Endothelial cell of umbilical vein (primary cell): ENCODE measurements around the gene SORCS1. TPM values are rescaled to one million over a fixed set of nuclear protein-coding genes. Genes with fewer than 3 reads are reported as not detected.

Experiments
- BruUV-seq: library from RNA; stranded (reverse); fragments of 400-500 nt; replicated peaks from 2 replicates; lab custom pipeline; 2021; lab: Mats Ljungman, UMichigan
- CTCF ChIA-PET: fragments of 300-600, 350-600 bp; sonication (Branson Sonifier 250); formaldehyde crosslinking; loops from one replicate; lab custom pipeline; 2021; ENCODE audit warnings: antibody characterized with exemption, inconsistent platforms; lab: Charles Lee
- POLR2A ChIA-PET: fragments of 300-600, 350-600 bp; sonication (Branson Sonifier 250); formaldehyde crosslinking; loops from one replicate; lab custom pipeline; 2021; ENCODE audit warnings: antibody characterized with exemption, inconsistent platforms; lab: Charles Lee
- DNase-seq: peaks from one replicate; pipeline ENCODE4 v3.0.0-alpha.2; 2011; ENCODE audit warnings: low read depth, low spot score
- FAIRE-seq: peaks from 2 replicates; lab custom pipeline; 2011; peaks lifted over from hg19 to GRCh38; lab: Jason Lieb, UNC
- H2AFZ ChIP-seq: 2 replicates; pipeline ENCODE4 v1.6.0; 2012; ENCODE audit warnings: low read depth, low read length, control low read depth, inconsistent platforms
- H3K27ac ChIP-seq: 2 replicates; pipeline ENCODE4 v1.5.1; 2011; ENCODE audit warnings: low read depth, mild to moderate bottlenecking, control low read depth, low read length, moderate library complexity; ENCODE audit not compliant: insufficient read depth
- H3K27me3 ChIP-seq, 2 experiments: 2 replicates each; pipeline versions ENCODE4 v1.6.0 to v1.6.1; 2011; ENCODE audit warnings: low read length in 2 of 2, mixed read lengths in 1 of 2; ENCODE audit not compliant: control insufficient read depth in 2 of 2, insufficient read depth in 2 of 2
- H3K36me3 ChIP-seq, 2 experiments: 2 replicates in 1 of 2; 3 replicates in 1 of 2; pipeline ENCODE4 v1.5.1; 2011; ENCODE audit warnings: low read length in 2 of 2, mild to moderate bottlenecking in 1 of 2, moderate library complexity in 1 of 2; ENCODE audit not compliant: control insufficient read depth in 2 of 2, insufficient read depth in 2 of 2; ENCODE audit errors: extremely low read depth in 1 of 2
- H3K4me1 ChIP-seq: 3 replicates; pipeline ENCODE4 v1.5.1; 2011; ENCODE audit warnings: mild to moderate bottlenecking, low read length; ENCODE audit not compliant: control insufficient read depth, insufficient read depth; ENCODE audit errors: extremely low read depth
- H3K4me2 ChIP-seq: 2 replicates; pipeline ENCODE4 v1.6.1; 2011; ENCODE audit warnings: low read length, control low read depth, mixed read lengths; ENCODE audit not compliant: insufficient read depth
- H3K4me3 ChIP-seq, 3 experiments: fragments of 200-600 bp in 1 of 3; sonication (generic), shearing (Covaris generic) in 1 of 3; replicated peaks in 1 of 3; 2 replicates each; pipeline ENCODE4 v1.5.1; 2011 to 2016; ENCODE audit warnings: control low read depth in 3 of 3, low read length in 3 of 3, mild to moderate bottlenecking in 2 of 3, inconsistent platforms in 1 of 3, low read depth in 1 of 3, moderate library complexity in 1 of 3; ENCODE audit not compliant: insufficient read depth in 1 of 3
- H3K79me2 ChIP-seq: 2 replicates; pipeline ENCODE4 v1.6.0; 2012; ENCODE audit warnings: low read length, inconsistent platforms; ENCODE audit not compliant: control insufficient read depth, insufficient read depth
- H3K9ac ChIP-seq: replicated peaks from 2 replicates; pipeline ENCODE3; 2011; ENCODE audit warnings: low read length, control low read depth; ENCODE audit not compliant: insufficient read depth; ENCODE audit errors: extremely low read depth
- H3K9me1 ChIP-seq: replicated peaks from 3 replicates; pipeline ENCODE4 v1.6.0; 2011; ENCODE audit warnings: mild to moderate bottlenecking, low read length; ENCODE audit not compliant: control insufficient read depth, insufficient read depth; ENCODE audit errors: extremely low read depth
- H3K9me3 ChIP-seq: replicated peaks from 2 replicates; pipeline ENCODE4 v1.5.1; 2012; ENCODE audit warnings: low read length, inconsistent platforms; ENCODE audit not compliant: control insufficient read depth, insufficient read depth
- H4K20me1 ChIP-seq: replicated peaks from 2 replicates; pipeline ENCODE3; 2011; ENCODE audit warnings: mild to moderate bottlenecking, low read length; ENCODE audit not compliant: control insufficient read depth, insufficient read depth; ENCODE audit errors: extremely low read depth
- CTCF ChIP-seq, 2 donors: IDR thresholded peaks; 1 replicate in 1 of 2; 2 replicates in 1 of 2; pipeline ENCODE4 v1.5.1; 2011; ENCODE audit warnings: low read length in 2 of 2, mild to moderate bottlenecking in 2 of 2, moderate library complexity in 2 of 2, control low read depth in 1 of 2, inconsistent platforms in 1 of 2, low read depth in 1 of 2; ENCODE audit not compliant: insufficient read depth in 1 of 2; ENCODE audit errors: extremely low read depth in 1 of 2
- EZH2 ChIP-seq: IDR thresholded peaks from 2 replicates; pipeline ENCODE4 v1.6.1; 2012; ENCODE audit warnings: borderline replicate concordance, low read depth, mild to moderate bottlenecking, moderate library complexity, low read length, inconsistent platforms; ENCODE audit not compliant: severe bottlenecking
- FOS ChIP-seq: IDR thresholded peaks from 2 replicates; pipeline ENCODE4 v1.6.1; 2011; ENCODE audit warnings: mild to moderate bottlenecking, low read length, moderate library complexity, borderline replicate concordance; ENCODE audit not compliant: insufficient read depth
- GATA2 ChIP-seq: IDR thresholded peaks from 2 replicates; pipeline ENCODE4 v1.7.0; 2011; ENCODE audit warnings: low read depth, mild to moderate bottlenecking, moderate library complexity, mixed read lengths, low read length; ENCODE audit not compliant: insufficient read length, insufficient read depth
- JUN ChIP-seq: IDR thresholded peaks from 2 replicates; pipeline ENCODE4 v1.6.1; 2011; ENCODE audit warnings: borderline replicate concordance, low read depth; ENCODE audit not compliant: insufficient read length, insufficient read depth
- MAX ChIP-seq: IDR thresholded peaks from 2 replicates; pipeline ENCODE4 v1.6.1; 2011; ENCODE audit not compliant: insufficient read depth, insufficient read length
- MYC ChIP-seq: IDR thresholded peaks from one replicate; pipeline ENCODE4 v1.6.1; 2011; ENCODE audit warnings: mild to moderate bottlenecking, low read depth, low read length
- POLR2A ChIP-seq: IDR thresholded peaks from 2 replicates; pipeline ENCODE4 v1.6.1; 2012; ENCODE audit warnings: low read depth, mild to moderate bottlenecking, control low read depth, low read length
- POLR2AphosphoS5 ChIP-seq: IDR thresholded peaks from 2 replicates; pipeline ENCODE4 v1.6.1; 2012; ENCODE audit warnings: low read depth, mild to moderate bottlenecking, control low read depth, low read length, moderate library complexity; ENCODE audit not compliant: insufficient read depth
- dilution Hi-C: fragments of 300-500 bp; cut with MboI; formaldehyde crosslinking; loops from one replicate; pipeline ENCODE4 v1.15.0; 2019; ENCODE audit warnings: low sequenced_read_pairs; ENCODE audit not compliant: extremely low pct_ligation_motif_present
- intact Hi-C: fragments of 100-400 bp; cut with micrococcal nuclease; formaldehyde crosslinking; loops from one replicate; pipeline ENCODE4 v1.10.0; 2022
- polyA plus RNA-seq, 4 experiments: library from polyadenylated mRNA; depleted of rRNA in 3 of 4; stranded (reverse) in 3 of 4; unstranded in 1 of 4; fragments of >200 nt; gene quantifications; 2 replicates each; pipeline versions ENCODE4 v1.2.1 to v1.2.3, GENCODE V29; 2011 to 2012; ENCODE audit warnings: missing spikeins in 1 of 4
- total RNA-seq: library from RNA; stranded (reverse); gene quantifications from 2 replicates; pipeline ENCODE4 v1.2.3, GENCODE V29; 2021

SORCS1 gene
- total and polyA plus RNA-seq, 2 donors (not counting 3 experiments of a cell fraction or from before 2014, with no cell fraction given), result not detected

- ChIA-PET CTCF (no interaction called here), POLR2A (no interaction called here)
- H3K79me2 ChIP-seq, result no peaks in the 10 kb centered on the region
- no peak overlapping the region for H3K27ac ChIP-seq
- BruUV-seq, result no TSS peak
- no peaks in the 10 kb centered on the region for H3K4me1 ChIP-seq
- intact Hi-C loops (no loop called here), dilution Hi-C loops (no loop called here)
- no peak overlapping the region for H3K4me2 ChIP-seq
- H3K36me3 ChIP-seq, result no peaks in the 10 kb centered on the region
- no peaks in the 10 kb centered on the region for H3K27me3 ChIP-seq
- no peak overlapping the region for H3K9ac ChIP-seq
- no peaks in the 10 kb centered on the region for H3K9me1 ChIP-seq
- peaks cover 5% of the 10 kb centered on the region for H3K9me3 ChIP-seq
- no peak for TF ChIP-seq EZH2
- no peak for TF ChIP-seq CTCF (IDR thresholded peaks at IDR 0.05; ENCODE audit: extremely low read depth in 1 of 2, insufficient read depth in 1 of 2, low read depth in 1 of 2, low read length in 2 of 2)
- no peak for TF ChIP-seq POLR2A
- TF ChIP-seq MAX, result no peak
- TF ChIP-seq GATA2, result no peak
- TF ChIP-seq POLR2AphosphoS5, result no peak
- no peak for TF ChIP-seq MYC
- no peak for TF ChIP-seq FOS
- no peak for TF ChIP-seq JUN
- H2AFZ ChIP-seq, result no peak overlapping the region
- H4K20me1 ChIP-seq, result no peaks in the 10 kb centered on the region
- no peak overlapping the region for H3K4me3 ChIP-seq
- FAIRE-seq (no peak), DNase-seq (no peak)
Measured at GRCh38 chr10:106942035-106942662, 222.4 kb downstream of the SORCS1 start.
